ENCODE results near the gene SPTBN4.
A peak's percentile ranks its signal among the peaks of the same experiment; 100 is the strongest.

The SPTBN4 gene

GRCh38 chr19:40442328-40443130 is 24.3 kb upstream of the SPTBN4 start:
- peak overlapping the region; percentile 70 for H3K4me3 ChIP-seq (replicated peaks; ENCODE audit: low read depth, low read length)
- no peak for DNase-seq (ENCODE audit: low read depth)
- no peak for TF ChIP-seq CTCF (IDR thresholded peaks at IDR 0.05; ENCODE audit: low read length, missing control alignments)

- TF ChIP-seq CTCF (IDR thresholded peaks at IDR 0.05; ENCODE audit: low read length, missing control alignments) = no peak
- DNase-seq (ENCODE audit: low read depth) = peak; percentile 100
- H3K4me3 ChIP-seq (replicated peaks; ENCODE audit: low read depth, low read length) = peak overlapping the region; percentile 100
Measured at GRCh38 chr19:40443131-40443999, 23.4 kb upstream of the SPTBN4 start.

- DNase-seq (ENCODE audit: low read depth) = peak; percentile 95
- no peak for TF ChIP-seq CTCF (IDR thresholded peaks at IDR 0.05; ENCODE audit: low read length, missing control alignments)
- H3K4me3 ChIP-seq (replicated peaks; ENCODE audit: low read depth, low read length) = peak within 1 kb of the TSS; percentile 100
Measured at GRCh38 chr19:40444000-40444824, 22.6 kb upstream of the SPTBN4 start, which contains the start of gene SERTAD3. TSS of gene SERTAD3 (minus strand) at chr19:40444335. CDS start at chr19:40442080, 2,255 bp downstream.

- H3K4me3 ChIP-seq (replicated peaks; ENCODE audit: low read depth, low read length) = peak overlapping the region; percentile 100
- DNase-seq (ENCODE audit: low read depth) = no peak
- TF ChIP-seq CTCF (IDR thresholded peaks at IDR 0.05; ENCODE audit: low read length, missing control alignments) = peak; percentile 25
Measured at GRCh38 chr19:40444825-40445312, 21.9 kb upstream of the SPTBN4 start.

GRCh38 chr19:40445780-40446262 is 21.0 kb upstream of the SPTBN4 start:
- DNase-seq (ENCODE audit: low read depth) = no peak
- no peak for TF ChIP-seq CTCF (IDR thresholded peaks at IDR 0.05; ENCODE audit: low read length, missing control alignments)
- H3K4me3 ChIP-seq (replicated peaks; ENCODE audit: low read depth, low read length) = no peak overlapping the region

GRCh38 chr19:40446263-40446784 is 20.5 kb upstream of the SPTBN4 start:
- no peak for DNase-seq (ENCODE audit: low read depth)

More at GRCh38 chr19:40446263-40446784, 20.5 kb upstream of the SPTBN4 start:
- H3K4me3 ChIP-seq (replicated peaks; ENCODE audit: low read depth, low read length) = no peak overlapping the region
- TF ChIP-seq CTCF (IDR thresholded peaks at IDR 0.05; ENCODE audit: low read length, missing control alignments) = no peak

Measured in fibroblast of pulmonary artery (primary cell).